HEK293T (cell line): Measurements from ENCODE around the gene RAN.

Experiments used
- BHLHE40 ChIP-seq: fragments of 450-650 bp; IDR thresholded peaks from 2 replicates; pipeline ENCODE4 v1.6.1; 2016; ENCODE audit warnings: mild to moderate bottlenecking, moderate library complexity, borderline replicate concordance
- CTBP1 ChIP-seq: fragments of 450-650 bp; IDR thresholded peaks from 2 replicates; pipeline ENCODE4 v1.6.1; 2016; ENCODE audit warnings: borderline replicate concordance
- ELF4 ChIP-seq: fragments of 450-650 bp; IDR thresholded peaks from 2 replicates; pipeline ENCODE4 v1.6.1; 2017; ENCODE audit warnings: antibody characterized with exemption
- FOXA1 ChIP-seq: fragments of 450-650 bp; IDR thresholded peaks from 2 replicates; pipeline ENCODE4 v1.6.1; 2016; ENCODE audit warnings: mild to moderate bottlenecking
- FOXK2 ChIP-seq: fragments of 450-650 bp; IDR thresholded peaks from 2 replicates; pipeline ENCODE4 v1.6.1; 2016; ENCODE audit warnings: mild to moderate bottlenecking
- FOXM1 ChIP-seq: fragments of 450-650 bp; IDR thresholded peaks from 2 replicates; pipeline ENCODE4 v1.6.1; 2017; ENCODE audit warnings: mild to moderate bottlenecking, borderline replicate concordance
- HDGF ChIP-seq: fragments of 450-650 bp; IDR thresholded peaks from 2 replicates; pipeline ENCODE4 v1.6.1; 2017; ENCODE audit warnings: antibody characterized with exemption, borderline replicate concordance
- NFRKB ChIP-seq: fragments of 450-650 bp; IDR thresholded peaks from 2 replicates; pipeline ENCODE4 v1.6.1; 2016; ENCODE audit warnings: mild to moderate bottlenecking, moderate library complexity
- SP1 ChIP-seq: fragments of 450-650 bp; IDR thresholded peaks from 2 replicates; pipeline ENCODE4 v1.6.1; 2017
- SUZ12 ChIP-seq: fragments of 450-650 bp; IDR thresholded peaks from 2 replicates; pipeline ENCODE4 v1.6.1; 2016; ENCODE audit warnings: mild to moderate bottlenecking
- TARDBP ChIP-seq: fragments of 450-650 bp; IDR thresholded peaks from 2 replicates; pipeline ENCODE4 v1.6.1; 2016

GRCh38 chr12:130832561-130833209 is 39.2 kb upstream of the RAN start:
- TF ChIP-seq BHLHE40 (no peak), NFRKB (no peak), SUZ12 (no peak), SP1 (no peak), ELF4 (no peak), FOXA1 (no peak), FOXM1 (no peak), TARDBP (no peak), FOXK2 (no peak), HDGF (no peak), CTBP1 (no peak)
